H1 (cell line): ENCODE measurements around the gene CHCHD3. TPM values are rescaled to one million over a fixed set of nuclear protein-coding genes. Genes with fewer than 3 reads are reported as not detected.

ENCODE experiments used
- HDAC2 ChIP-seq, 2 experiments: fragments of 300-600 bp in 1 of 2; sonication (generic) in 1 of 2; IDR thresholded peaks; 2 replicates each; pipeline ENCODE4 v1.6.1; 2011 to 2012; ENCODE audit warnings: low read depth in 2 of 2, low read length in 2 of 2, mild to moderate bottlenecking in 2 of 2, moderate library complexity in 2 of 2, borderline replicate concordance in 1 of 2, inconsistent platforms in 1 of 2
- RXRA ChIP-seq: IDR thresholded peaks from 2 replicates; pipeline ENCODE4 v1.6.1; 2011; ENCODE audit warnings: low read depth, mild to moderate bottlenecking, low read length, moderate library complexity; ENCODE audit not compliant: insufficient read depth
- polyA plus RNA-seq, 7 experiments: library from polyadenylated mRNA; depleted of rRNA in 3 of 7; stranded (reverse) in 5 of 7; unstranded in 2 of 7; fragments of >200 nt in 5 of 7; fragments of 200-250 nt in 2 of 7; gene quantifications; 1 replicate in 5 of 7; 2 replicates in 1 of 7; 4 replicates in 1 of 7; pipeline versions ENCODE4 v1.2.1 to v1.2.3, GENCODE V29; 2011 to 2013; ENCODE audit warnings: missing spikeins in 2 of 7, mixed read lengths in 2 of 7
- total RNA-seq: library from RNA; stranded (reverse); fragmentation: NEBNext Ultra II Directional; extraction: Animal tissue kit (Norgen Biotek cat#: 25700); gene quantifications from 2 replicates; pipeline ENCODE4 v1.2.1, GENCODE V29; 2021

The CHCHD3 gene
- total and polyA plus RNA-seq, 2 of the 8 experiments (the other 6 are each of a cell fraction or from before 2014, with no cell fraction given) = 42.9 to 137 TPM

DNA sequence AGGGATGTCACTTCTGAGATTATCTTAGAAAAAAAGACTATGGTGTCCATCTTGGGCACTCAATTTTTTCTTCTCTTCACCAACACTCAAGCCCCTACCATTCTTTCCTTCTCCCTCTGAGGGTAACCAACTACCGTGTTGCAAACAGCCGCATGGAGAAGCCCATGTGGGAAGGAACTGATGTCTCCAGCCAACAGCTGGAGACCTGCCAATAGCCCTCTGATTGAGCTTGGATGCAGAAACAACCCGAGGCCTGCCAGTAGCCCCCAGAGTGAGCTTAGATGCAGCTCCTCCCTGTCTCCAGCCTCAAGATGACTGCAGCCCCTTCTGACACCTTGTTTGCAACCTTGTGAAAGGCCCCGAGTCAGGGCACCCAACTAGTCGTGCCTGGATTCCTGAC lies 36.4 kb upstream of the CHCHD3 start (continued):
- TF ChIP-seq HDAC2 (IDR thresholded peaks at IDR 0.05; ENCODE audit: borderline replicate concordance in 1 of 2, low read depth in 2 of 2, low read length in 2 of 2) = no peak
- no peak for TF ChIP-seq RXRA
